ENCODE measurements around the gene CTIF.

DNA sequence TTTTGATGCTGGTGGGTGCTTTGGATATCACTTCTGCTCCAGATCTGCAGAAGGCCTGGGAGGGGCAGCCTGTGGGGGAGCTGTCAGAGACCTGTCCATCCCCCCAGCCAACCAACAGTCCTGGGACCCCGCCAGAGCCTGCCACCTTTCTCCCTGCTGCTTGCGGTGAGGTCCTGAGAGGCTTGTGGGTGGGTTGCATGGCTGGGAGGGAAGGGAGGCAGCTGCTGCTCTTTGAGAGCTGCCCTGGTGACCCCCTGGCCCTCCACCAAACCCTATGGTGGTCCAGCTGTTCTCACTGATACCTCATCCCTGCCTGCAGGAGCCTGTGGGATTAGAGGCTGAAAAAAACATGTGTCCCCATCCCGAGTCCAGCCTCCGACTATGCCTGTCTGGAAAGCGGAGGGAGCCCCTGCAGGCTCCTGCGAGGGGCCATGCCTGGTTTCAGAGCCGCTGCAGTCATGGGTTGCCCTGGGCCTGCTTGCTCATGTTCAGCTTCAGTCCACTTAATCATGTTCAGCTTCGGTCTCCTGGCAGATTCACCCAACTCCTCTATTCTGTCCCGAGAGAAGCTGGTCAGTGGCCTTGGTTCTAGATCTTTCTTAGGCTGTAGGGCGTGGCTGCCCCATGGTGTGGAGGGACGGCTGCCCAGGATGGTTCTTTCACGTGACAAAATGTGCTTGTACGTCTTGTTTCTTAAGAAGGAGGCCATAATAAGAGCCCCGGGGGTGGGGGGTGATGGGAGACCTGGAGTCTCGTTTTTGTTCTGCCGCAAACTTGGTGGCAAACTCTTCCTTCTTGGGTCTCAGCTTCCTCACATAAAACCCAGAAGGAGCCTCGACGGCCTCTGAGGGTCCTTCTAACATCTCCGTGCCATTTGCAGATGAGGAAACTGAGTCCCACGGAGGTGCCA, 98.5 kb downstream of the CTIF start:
- no peak for TF ChIP-seq CTCF (IDR thresholded peaks at IDR 0.05)
- TF ChIP-seq POLR2AphosphoS5 (IDR thresholded peaks at IDR 0.05; ENCODE audit: low read depth, low read length): no peak
